GM21723 (cell line): ENCODE results near the gene KCTD2.

Experiments used
- ATAC-seq: cut with Tn5 transposase; IDR thresholded peaks from one replicate; pipeline ENCODE4 v1.9.1; 2021; ENCODE audit warnings: mild to moderate bottlenecking, moderate library complexity; ENCODE audit not compliant: unreplicated experiment

The KCTD2 gene

GRCh38 chr17:75075597-75076336 is 28.7 kb downstream of the KCTD2 start:
- no peak for ATAC-seq

- no peak for ATAC-seq
Measured at GRCh38 chr17:75077072-75077495, 30.1 kb downstream of the KCTD2 start.

- ATAC-seq, result no peak
Measured at GRCh38 chr17:75077496-75078283, 30.7 kb downstream of the KCTD2 start.

GRCh38 chr17:75078284-75079022 is 31.4 kb downstream of the KCTD2 start:
- ATAC-seq, result no peak

- no peak for ATAC-seq
Measured at GRCh38 chr17:75079023-75079373, 32.0 kb downstream of the KCTD2 start.

- no peak for ATAC-seq
Measured at GRCh38 chr17:75081611-75082540, 34.9 kb downstream of the KCTD2 start.

GRCh38 chr17:75082683-75083082 is 35.7 kb downstream of the KCTD2 start:
- no peak for ATAC-seq

GRCh38 chr17:75084039-75084660 is 37.1 kb downstream of the KCTD2 start:
- no peak for ATAC-seq

- no peak for ATAC-seq
Measured at GRCh38 chr17:75086496-75087181, 39.6 kb downstream of the KCTD2 start.

GRCh38 chr17:75087182-75087557 is 40.1 kb downstream of the KCTD2 start:
- ATAC-seq, result peak; percentile 12

- peak; percentile 72 for ATAC-seq
Measured at GRCh38 chr17:75087558-75088453, 40.8 kb downstream of the KCTD2 start, which contains the start of gene SLC16A5. SLC16A5 (plus strand) TSS chr17:75087954; CDS start chr17:75093637, 5,683 bp downstream.

GRCh38 chr17:75088465-75089417 is 41.7 kb downstream of the KCTD2 start:
- no peak for ATAC-seq

GRCh38 chr17:75090871-75091854 is 44.1 kb downstream of the KCTD2 start:
- no peak for ATAC-seq

- no peak for ATAC-seq
Measured at GRCh38 chr17:75091855-75092327, 44.9 kb downstream of the KCTD2 start.

GRCh38 chr17:75093548-75094158 is 46.6 kb downstream of the KCTD2 start:
- ATAC-seq, result no peak
